Measurements from ENCODE around the gene ZNF574.
A peak's percentile ranks its signal among the peaks of the same experiment; 100 is the strongest.
"Not testable (repeated sequence)": the region's sequence is repeated elsewhere in the genome, so short reads cannot be mapped to it uniquely, and the experiment has no call there.

The ZNF574 gene

DNA sequence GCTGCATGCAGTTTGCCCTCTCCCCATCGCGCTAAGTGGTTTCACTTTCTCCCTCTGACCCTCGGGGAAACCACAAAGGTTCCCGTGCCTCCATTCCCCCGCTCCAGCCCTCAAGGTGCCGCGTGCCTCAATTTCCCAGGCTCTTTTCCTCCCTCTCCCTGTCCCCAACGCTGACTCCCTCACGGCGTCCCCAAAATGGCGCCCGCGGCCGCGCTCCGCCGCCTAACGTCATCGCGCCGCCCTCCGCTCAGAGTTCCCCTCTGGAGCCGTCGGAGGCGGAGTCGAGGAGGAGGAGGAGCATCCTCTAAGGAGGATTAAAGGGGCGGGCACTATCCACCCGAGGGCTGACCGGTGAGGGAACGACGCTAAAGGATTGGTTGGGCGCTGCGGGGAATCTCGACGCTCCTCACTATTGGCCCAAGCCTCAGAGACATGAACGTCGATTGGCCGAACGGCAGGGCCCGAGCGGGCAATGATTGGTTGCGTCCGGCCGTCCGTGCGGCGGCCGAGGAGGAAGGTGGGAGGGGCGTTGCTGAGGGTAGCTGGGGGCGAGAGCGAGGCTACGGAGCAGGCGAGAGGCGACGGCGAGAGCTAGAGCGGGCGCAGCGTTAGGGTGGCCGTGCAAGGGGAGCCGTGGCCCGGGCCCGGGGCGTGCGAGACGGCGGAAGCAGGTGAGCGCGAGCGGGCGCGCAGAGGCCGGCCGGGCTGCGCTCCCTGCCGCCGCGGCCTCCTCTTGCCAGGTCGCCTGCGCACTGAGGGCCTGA, at the start of gene ZNF574:
Gene ZNF574 (plus strand): TSS at position 551 of the 764 bp plus-strand sequence. CDS start 2,441 bp downstream, outside the sequence.
- peak; percentile 99 for DNase-seq

DNA sequence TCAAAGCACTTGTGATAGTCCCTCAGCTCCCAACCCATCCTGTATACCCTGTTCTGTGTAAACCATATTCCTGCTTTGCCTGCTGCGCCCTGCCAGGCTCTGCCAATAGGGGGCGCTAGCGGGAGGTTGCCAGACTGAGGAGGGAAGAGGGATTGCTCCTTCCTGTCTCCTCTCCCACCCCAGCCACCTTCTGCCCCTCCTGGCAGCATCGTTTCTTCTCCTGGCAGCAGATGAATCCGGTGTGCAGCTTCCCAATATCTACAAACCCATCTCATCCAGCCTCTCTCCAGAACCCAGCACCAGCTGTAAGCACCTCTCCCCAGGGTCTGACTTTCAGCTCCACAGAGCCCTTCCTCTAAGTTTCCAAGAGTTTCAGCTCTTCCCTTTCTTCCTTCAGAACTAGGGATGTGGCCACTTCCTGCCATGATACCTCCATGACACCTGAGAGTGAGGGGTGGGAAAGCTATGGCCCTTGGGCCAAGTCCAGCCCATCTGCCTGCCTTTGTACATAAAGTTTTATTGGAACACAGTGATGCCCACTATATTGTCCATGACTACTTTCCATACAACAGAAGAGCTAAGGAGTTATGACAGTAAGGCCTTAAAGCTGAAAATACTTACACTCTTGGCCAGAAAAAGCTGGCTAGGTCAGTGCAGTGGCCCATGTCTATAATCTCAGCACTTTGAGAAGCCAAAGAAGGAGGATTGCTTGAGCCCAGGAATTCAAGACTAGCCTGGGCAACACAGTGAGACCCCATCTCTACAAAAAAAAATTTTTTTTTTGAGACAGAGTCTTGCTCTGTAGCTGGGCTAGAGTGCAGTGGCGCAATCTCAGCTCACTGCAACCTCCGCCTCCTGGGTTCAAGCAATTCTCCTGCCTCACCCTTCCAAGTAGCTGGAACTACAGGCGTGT, 47.4 kb upstream of the ZNF574 start:
- no peak for DNase-seq

DNA sequence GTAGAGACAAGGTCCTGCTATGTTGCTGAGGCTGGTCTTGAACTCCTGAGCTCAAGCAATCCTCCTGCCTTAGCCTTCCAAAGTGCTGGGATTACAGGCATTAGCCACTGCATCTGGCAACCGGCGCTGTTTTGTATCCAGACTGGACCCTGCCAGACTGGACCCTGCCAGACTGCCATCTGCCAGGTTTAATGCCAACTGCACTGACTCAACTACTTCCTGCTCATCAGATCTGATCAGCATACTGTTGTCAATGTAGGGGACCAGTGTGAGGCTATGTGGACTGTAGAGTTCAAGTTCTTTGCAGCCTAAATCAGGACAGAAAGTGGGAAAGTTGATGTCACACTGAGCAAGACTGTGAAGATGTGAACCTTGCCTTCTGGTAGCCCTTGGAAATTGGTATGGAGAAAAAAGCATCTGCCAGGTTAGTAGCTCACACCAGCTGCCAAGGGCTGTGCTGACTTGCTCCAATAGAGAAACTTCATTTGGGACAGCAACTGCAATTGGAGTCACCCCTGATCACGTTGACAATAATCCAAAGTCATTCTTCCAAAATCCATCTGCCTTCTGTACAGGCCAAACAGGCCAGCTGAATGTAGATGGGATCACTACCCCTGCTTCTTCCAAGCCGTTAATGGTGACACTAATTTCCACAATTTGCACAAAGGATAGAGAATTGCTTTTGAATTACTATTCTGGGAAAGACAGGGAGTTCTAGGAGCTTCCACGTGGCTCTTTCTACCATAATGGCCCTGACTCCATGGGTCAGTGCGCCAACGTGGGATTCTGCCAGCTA, 45.1 kb upstream of the ZNF574 start:
- no peak for DNase-seq

GRCh38 chr19:42032431-42032830, 43.5 kb upstream of the ZNF574 start:
- DNase-seq: no peak

- DNase-seq: no peak
These were observed 42.6 kb upstream of the ZNF574 start for GRCh38 chr19:42033413-42033812.

- peak; percentile 55 for DNase-seq
These were observed 41.1 kb upstream of the ZNF574 start for GRCh38 chr19:42034640-42035391.

- DNase-seq: no peak
These were observed 38.3 kb upstream of the ZNF574 start for GRCh38 chr19:42037649-42038048.

DNA sequence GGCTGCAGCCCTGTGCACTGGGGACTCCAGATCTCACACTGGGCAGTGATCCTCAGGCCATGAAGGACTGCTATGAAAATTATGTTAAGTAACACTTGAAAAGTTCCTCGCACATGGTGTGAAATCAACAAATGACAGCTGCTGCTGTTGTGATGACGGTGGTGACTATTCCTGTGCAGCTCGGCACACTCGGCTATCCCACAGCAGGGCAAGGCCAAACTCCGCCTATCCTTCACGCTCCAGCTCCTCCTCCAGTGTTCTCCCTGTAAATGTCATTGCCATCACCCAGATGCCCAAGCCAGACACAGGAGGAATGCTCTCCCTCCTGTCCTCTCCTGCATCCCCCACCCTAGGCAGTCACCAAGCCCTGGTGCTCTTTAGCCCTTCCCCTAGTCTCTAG, 37.3 kb upstream of the ZNF574 start:
- no peak for DNase-seq

DNA sequence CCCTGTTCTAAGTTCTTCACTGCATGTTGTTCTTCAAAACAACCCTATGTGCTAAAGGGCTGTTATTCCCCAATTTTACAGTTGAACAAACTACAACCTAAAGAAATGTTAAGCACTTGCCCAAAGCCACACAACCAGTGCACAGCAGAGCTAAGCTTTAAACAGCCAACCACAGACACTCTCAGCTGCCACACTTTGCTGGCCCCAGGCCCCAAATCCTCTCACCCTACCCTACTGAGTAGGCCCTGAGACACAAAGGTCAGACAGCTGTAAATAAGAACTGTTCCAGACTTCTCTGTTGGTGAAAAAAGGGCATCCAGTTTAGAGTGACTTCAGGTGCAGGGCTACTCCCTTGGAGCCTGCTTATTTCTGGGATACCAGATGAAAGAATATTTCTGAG, 35.9 kb upstream of the ZNF574 start:
- no peak for DNase-seq

- not testable (repeated sequence) for DNase-seq
These were observed 35.5 kb upstream of the ZNF574 start for GRCh38 chr19:42040491-42040890.

DNA sequence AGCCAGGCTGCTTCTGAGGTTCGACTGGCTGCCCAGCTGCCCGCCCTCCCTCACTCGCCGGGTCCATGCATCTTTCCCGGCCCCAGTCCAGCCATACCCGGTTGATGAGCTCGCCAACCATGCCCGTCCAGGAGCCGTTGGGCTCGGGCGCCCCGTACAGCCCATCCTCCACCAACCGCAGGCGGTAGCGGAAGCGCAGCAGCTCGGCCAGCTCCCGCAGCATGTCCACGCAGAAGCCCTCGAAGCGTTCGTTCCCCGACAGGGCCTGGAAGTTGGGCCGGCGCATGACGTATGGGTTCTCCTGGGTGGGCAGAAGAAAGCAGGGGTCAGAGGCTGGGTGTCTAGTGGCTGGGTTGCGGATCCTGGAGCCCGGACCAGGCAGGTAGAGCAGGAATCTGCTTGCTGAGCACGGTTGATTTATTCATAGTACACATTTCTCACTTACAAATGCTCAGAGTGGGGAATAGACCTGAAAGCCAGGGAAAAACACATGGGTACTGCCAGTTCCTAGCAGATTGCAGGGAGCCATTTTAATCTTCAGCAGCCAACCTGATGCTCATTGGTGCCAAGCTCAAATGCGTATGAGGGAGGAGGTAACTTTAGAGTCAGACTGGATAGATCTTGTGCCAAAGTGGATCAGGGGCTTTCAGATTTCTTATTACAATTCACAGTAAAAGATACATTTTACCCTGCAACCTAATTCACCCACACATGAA, 33.4 kb upstream of the ZNF574 start:
- no peak for DNase-seq

- no peak for DNase-seq
These were observed 30.4 kb upstream of the ZNF574 start for GRCh38 chr19:42045575-42045974.

DNA sequence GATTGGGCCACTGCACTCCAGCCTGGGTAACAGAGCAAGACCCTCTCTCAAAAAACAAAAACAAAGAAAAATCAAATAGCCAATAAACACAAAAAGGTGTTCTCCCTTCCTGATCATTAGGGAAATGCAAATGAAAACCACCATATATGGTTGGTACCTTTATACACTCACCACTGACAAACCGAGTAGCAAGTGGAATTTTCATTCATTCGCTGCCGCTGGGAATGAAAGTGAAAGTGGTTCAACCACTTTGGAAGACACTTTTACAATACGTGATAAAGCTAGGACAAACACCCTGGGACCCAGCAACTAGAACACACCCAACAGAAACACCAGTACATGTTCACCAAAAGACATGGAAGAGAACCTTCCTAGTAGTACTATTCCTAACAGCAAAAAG, 27.0 kb upstream of the ZNF574 start:
- no peak for DNase-seq

GRCh38 chr19:42051166-42052115, 24.5 kb upstream of the ZNF574 start:
- no peak for DNase-seq

DNA sequence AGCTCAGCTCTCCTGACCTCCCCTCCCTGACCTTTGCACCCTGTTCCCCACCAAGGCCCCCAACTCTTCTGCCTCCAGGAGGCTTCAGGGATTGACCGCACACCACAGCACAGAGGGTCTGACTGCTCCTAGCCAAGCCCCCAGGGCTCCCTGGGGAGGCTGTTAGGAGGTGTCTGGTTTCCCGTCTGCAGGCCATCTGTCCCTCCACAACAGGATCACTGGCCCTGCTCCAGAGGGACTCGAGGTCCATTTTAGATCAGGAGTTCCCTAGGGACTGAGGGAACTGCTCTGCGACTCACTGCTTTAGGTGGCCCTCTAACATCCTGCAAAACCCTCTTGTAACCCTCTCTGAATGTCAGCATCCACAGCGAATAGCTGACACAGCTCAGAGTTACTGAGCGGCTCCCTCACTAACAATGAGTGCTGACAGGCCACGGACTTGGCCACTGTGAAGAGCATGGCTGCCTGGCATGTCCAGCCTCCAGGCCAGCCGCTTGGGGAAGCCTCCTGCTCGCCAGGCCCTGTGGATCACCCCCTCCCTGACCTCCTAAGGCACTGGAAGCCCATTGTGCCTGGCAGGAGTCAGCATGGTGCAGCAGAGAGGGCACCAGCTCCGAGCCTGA, 23.6 kb upstream of the ZNF574 start:
- DNase-seq: no peak

GRCh38 chr19:42053037-42053935, 22.7 kb upstream of the ZNF574 start:
- DNase-seq: no peak

DNA sequence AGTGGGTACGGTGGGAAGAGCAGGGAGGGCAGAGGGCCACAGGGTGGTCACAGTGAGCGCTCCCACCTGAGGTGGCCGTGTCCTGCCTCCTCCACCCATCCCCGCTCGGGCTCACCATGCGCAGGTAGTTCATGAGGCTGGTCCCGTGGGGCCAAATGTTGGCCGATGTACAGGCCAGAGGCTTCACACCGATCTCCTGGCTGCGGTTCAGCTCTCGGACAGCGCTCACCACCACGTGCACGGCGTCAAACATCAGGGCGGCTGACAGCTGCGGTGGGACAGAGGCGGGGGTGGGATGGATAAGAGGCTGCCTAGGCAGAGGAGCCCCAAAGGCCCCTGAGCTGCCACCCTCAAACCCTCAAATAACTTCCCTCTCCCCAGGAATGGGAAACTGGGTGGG, 21.8 kb upstream of the ZNF574 start:
- DNase-seq: no peak

DNA sequence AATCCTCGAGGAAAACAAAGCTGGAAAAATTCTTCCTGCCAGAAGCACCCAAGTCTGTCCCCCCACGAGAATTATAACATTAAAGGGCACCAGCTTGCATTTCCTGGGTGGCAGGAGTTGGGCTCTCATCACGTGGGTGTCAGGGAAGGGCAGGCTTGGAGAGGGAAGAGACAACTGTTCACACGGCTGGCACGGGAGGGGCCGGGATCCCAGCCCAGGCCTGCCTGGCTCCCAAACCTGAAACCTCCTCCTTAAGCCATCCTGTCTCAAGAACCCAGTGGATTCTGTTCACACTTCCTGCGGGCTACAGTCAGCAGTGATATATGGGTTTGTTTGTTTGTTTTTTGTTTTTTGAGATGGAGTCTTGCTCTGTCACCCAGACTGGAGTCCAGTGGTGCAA, 18.1 kb upstream of the ZNF574 start:
- DNase-seq: no peak

DNA sequence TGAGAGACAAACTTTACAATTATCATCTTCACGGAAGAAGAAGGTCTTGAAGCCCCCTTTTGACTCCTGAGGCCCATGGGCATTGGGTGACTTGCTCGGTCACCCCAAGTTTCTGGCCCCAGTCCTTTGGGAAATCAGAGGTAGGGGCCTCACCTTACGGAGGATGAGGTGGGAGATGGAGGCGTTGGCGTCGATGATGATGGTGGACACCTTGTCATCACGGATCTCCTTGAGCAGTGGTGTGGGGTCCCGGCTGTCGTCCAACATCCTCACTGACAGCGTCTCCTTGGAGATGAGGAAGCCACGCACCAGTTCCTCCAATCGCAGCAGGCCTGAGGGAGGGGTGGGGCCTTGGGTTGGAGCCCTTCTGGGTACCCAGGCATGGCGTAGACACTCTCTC, 16.8 kb upstream of the ZNF574 start:
- DNase-seq: no peak
